Stimulated activated CD4-positive, alpha-beta T cell treated with anti-CD3 and anti-CD28 coated beads, Interleukin-15, amount 100 ng/mL, for 48 hours (primary cell): ENCODE measurements around the gene NBEA.

Experiments
- DNase-seq, 2 donors: peaks; one replicate each; pipeline ENCODE4 v3.0.0-alpha.2; 2020; ENCODE audit warnings: low read depth in 2 of 2

Gene NBEA

GRCh38 chr13:35573639-35574038 is 631.6 kb downstream of the NBEA start:
- DNase-seq: no peak

- no peak for DNase-seq
Measured at GRCh38 chr13:35592457-35592856, 650.4 kb downstream of the NBEA start.

- no peak for DNase-seq
Measured at GRCh38 chr13:35593651-35594050, 651.6 kb downstream of the NBEA start.

GRCh38 chr13:35594096-35594495 is 652.0 kb downstream of the NBEA start:
- no peak for DNase-seq

GRCh38 chr13:35595181-35595580 is 653.1 kb downstream of the NBEA start:
- DNase-seq: no peak

GRCh38 chr13:35596321-35597030 is 654.4 kb downstream of the NBEA start:
- DNase-seq: no peak

- DNase-seq: no peak
Measured at GRCh38 chr13:35597451-35597850, 655.4 kb downstream of the NBEA start.

- DNase-seq: no peak
Measured at GRCh38 chr13:35598233-35598632, 656.2 kb downstream of the NBEA start.

- DNase-seq: no peak
Measured at GRCh38 chr13:35598790-35599369, 656.8 kb downstream of the NBEA start.

GRCh38 chr13:35599384-35599783 is 657.3 kb downstream of the NBEA start:
- no peak for DNase-seq

GRCh38 chr13:35600137-35600536 is 658.1 kb downstream of the NBEA start:
- DNase-seq: no peak

- DNase-seq: no peak
Measured at GRCh38 chr13:35603593-35604285, 661.7 kb downstream of the NBEA start.

GRCh38 chr13:35614666-35615065 is 672.6 kb downstream of the NBEA start:
- DNase-seq: no peak

GRCh38 chr13:35617420-35617819 is 675.4 kb downstream of the NBEA start:
- no peak for DNase-seq

- no peak for DNase-seq
Measured at GRCh38 chr13:35618565-35619083, 676.6 kb downstream of the NBEA start.

GRCh38 chr13:35621989-35622388 is 679.9 kb downstream of the NBEA start:
- no peak for DNase-seq

- DNase-seq: no peak
Measured at GRCh38 chr13:35629026-35629425, 687.0 kb downstream of the NBEA start.

GRCh38 chr13:35630551-35631275 is 688.6 kb downstream of the NBEA start:
- no peak for DNase-seq

GRCh38 chr13:35631666-35632065 is 689.6 kb downstream of the NBEA start:
- no peak for DNase-seq

GRCh38 chr13:35643625-35644024 is 701.6 kb downstream of the NBEA start:
- no peak for DNase-seq

- DNase-seq: no peak
Measured at GRCh38 chr13:35646056-35646774, 704.1 kb downstream of the NBEA start.

- no peak for DNase-seq
Measured at GRCh38 chr13:35648201-35648600, 706.1 kb downstream of the NBEA start.
